HG03103 (cell line): ENCODE measurements around the gene EEFSEC.

Experiments used
- ATAC-seq: cut with Tn5 transposase; IDR thresholded peaks from one replicate; pipeline ENCODE4 v1.9.1; 2021; ENCODE audit warnings: low read depth; ENCODE audit not compliant: unreplicated experiment

Gene EEFSEC

DNA sequence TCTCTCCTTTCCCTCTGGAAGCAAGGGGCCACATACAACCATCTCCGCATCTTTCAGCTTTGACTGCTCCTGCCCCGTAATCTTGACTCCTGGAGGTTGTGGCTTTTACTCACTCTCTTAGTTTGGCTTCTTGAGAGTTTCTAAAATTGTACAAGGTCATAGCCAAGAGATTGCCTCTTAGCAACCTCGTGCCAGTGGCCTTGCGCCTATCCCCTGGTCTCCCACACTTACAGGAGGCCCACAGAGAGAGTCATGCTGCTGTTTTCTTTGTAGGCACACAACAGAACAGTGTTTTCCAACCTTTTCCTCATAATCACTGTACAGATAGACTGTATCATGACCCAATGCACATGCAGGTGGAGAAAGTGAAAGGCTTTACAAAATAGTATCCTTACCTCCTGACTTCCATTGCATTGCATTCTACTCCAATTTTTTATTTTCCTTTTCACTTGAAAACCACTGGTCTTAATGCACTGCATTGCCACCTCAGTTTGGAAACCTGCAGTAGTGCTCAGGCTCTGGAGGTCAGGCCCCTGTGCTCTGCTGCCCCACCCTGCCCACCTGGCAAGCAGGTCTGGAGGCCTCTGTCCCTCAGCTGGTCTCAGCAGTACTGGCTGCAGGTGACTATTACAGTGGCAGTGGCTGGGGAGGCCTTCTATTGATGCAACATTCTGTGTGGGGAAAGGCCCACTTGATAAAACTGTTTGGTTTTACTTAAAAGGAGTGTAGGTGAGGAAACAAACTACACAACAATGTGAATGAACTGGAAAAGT, 157.2 kb downstream of the EEFSEC start:
- no peak for ATAC-seq

DNA sequence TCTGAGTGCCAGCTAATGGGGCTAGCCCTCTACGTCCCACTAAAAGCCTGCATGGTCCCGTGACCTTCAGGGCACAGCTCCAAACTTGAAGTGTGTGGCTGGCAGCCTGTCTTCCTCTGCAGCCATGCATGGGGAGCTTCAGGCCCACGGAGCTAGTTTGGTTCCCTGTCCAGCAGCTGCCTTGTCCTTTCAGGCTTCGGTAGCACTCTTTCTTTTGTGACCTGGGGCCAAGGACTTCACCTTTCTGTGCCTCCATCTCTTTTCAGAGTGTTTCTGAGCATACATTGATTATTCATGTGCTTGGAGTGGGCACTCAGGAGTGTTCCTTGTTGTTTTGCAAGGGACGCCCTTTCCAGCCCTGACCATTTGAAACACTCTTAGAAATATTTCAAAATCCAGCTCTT, 158.2 kb downstream of the EEFSEC start:
- no peak for ATAC-seq

DNA sequence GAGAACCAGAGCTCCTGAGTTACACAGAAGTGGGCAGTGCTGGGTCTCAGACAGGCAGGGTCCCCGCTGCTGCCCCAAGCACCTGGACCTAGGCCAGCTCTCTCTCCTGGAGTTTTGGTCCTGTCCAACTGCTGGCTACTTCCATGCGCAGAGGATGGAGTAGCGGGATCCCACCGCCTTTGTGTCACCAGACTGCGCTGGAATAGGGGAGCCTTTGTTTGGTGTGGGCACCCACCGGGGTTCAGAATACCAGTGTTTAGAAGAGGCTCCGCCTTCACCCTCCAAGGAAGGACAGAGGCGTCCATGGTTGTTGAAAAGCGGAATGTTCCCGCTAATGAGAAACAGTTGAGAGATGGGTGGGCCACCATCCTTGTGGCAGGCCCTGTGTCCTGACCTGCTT, 159.0 kb downstream of the EEFSEC start:
- no peak for ATAC-seq

DNA sequence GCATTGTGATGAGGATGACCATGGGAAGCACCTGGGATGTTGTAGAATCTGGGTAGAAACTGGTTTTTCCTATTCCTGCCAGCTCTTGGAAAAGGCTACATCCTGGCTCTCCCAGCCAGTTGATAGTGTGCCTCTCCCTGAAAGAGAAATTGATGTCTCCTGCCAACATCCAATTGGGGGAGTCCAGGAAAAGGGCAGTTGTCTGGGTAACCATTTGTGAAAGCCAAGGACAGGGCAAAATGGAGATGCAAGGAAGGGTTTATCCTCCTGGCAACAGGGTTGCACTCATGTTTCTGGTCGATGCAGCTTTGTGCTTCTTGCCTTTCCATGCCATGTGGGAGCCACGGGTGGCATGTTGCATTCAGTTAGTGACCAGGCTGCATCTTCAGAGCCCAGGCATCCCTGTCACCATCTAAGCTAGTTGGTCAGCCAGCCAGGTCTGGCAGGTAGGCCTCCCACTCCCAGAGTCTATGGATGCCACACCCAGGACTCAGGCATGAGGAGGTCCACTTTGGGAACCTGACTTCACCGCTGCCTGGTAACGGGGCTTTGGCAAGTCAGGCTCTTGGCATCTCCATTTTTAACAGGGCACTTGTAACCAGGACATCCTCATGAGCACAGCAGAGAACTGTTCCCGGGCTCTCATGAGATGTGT, 159.9 kb downstream of the EEFSEC start:
- ATAC-seq = no peak

DNA sequence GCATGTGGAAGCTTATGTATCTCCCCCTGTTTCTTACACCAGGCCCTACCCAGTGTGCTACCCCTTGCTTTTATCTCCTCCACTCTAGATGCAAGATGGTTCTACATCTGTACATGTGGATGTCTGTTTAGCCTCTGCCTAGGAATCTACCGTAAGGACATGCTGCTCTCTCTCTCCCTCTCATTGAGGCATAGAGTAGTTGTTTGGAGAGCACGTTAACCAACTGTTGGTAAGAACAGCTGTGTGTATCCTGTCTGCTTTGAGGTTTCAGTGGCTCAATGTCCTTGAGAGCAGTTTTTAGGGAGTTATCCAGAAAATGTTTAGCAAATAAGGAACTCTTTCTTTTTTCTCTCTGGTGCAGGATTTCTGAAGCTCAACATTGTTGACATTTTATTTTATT, 160.7 kb downstream of the EEFSEC start:
- no peak for ATAC-seq

DNA sequence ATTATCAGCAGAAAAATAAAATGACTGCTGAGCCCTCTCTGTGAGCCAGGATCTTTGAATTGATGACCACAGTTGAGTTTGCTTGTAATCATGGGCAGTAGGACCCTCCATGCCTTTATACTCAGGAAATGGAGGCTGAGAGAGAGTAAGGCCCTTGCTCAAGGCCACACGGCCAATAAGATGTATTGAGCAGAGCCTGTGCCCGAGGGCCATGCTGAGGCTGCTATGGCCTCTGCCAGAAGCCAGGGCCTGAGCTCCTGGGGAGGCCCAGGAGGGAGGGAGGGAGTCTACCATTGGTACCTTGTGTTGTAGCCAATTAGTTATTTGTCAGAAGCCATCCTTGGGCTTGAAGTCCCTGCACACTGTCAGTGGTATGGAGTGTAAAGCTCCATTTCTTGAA, 162.0 kb downstream of the EEFSEC start:
- no peak for ATAC-seq

DNA sequence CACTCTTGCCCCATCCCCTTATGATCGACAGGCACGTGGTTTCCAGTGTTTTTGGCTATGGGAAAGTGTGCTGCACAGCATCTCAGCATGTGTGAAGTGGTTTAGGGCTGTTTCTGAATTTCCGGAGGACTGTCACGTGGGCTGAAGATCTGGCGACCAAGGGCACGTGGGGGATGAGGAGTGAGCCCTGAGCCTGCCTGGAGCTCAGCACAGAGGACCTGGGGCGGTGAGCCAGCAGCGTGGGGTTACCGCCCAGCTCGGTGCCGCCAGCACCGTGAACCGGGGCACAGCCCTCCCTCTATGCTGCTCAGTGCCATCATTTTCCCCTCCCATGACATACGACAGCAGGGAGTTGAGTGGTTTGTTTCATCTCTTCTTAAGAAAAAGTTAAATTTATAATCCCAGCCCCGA, 163.2 kb downstream of the EEFSEC start:
- no peak for ATAC-seq

DNA sequence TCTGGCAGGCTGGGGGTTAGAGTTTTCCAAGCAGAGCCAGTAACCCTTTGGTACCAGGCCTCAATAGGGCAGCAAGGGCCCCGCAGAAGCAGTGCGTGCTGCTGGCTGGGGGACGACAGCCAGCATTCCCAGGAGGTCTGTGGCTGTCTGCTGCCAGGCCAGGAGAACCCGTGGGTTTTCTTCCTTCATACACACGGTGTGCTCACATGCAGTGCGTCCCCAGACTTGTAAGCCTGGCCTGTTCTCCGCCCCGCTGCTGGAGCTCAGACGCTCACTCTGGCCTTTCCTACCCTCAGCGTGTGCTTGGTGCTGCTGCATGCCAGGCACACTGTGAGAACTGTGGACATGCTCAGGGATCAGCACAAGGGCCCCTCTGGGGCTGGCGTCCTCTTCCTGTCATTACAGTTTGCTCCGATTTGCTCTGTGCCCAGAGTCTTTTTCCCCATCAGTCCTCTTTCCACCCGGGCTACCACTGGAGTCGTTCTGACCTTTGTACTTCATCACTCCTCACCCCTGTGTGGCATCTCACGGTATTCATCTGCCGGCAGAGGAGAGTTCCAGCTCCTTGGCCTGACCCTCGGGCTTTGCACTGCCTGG, 163.9 kb downstream of the EEFSEC start:
- ATAC-seq = no peak

DNA sequence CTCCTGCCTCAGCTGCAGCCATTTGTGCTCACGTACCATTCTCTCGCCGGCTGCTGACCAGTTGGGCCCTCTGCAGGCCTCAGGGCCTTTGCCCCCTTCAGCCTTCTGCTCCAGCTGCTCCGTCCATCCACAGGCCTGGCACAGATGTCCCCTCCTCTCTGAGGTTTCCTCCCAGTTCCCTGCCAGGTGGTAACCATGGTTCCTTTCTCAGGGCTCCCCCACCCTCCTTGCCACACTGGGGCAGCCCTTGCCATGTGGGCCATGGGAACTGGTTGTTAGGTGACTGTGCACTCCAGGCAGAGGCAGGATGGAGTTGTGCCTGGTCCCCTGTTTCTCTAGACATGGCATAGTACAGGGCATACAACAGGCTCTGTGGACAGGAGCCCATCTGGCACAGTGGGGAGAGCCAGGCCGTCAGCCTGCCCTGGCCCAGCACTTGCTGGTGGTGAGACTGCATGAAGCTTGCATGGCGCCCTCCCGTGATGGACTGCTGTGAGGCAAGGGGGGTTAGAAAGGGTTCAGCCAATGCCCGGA, 164.5 kb downstream of the EEFSEC start:
- ATAC-seq = no peak

DNA sequence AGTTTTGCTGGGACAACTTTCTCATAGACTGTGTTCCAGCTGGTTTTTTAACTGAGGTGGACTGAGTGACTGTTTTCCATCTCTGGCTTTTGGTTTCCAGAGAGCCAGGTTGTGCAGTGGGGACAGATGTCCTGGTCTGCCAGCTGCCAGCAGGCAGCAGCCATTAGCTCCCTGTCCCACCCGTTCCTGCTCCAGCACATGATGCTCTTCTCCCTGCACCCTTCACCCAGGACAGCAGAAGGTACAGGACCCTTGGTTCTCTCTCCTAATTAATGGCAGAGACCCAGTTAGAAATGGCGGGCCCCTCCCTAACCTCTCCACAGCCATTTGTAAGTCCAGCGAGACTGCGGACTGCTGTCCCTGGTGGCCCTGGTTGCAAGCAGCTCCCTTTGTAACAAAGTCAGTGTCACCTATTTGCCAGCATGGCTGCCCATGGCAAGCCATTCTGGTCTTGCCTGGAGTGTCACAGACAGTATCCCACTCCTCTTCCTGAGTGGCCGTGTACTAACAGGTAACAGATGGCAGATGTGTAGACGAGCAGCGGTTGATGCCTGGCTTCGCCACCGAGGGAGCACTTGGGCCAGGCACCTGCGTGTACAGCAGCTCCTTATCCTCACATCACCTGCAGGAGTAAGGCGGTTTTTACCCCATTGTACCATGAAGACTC, 165.1 kb downstream of the EEFSEC start:
- no peak for ATAC-seq

DNA sequence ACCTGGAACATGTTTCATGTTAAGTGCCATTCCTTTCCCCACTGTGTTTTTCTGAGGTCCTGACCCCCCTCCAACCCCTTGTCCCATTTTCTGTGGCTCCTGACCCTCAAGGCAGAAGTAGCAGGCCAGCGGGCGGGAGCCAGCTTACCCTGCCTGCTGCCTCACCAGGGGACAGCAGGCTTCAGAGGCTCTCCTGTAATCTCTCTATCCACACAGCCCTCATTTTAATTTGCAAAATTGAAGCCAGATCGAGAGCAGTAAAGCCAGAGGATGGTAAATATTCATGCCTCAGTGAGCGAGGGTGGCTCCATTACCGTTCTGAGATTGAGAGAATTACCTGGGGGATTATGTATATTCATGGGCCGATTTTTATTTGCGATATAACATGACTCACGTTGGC, 165.8 kb downstream of the EEFSEC start:
- ATAC-seq = no peak

DNA sequence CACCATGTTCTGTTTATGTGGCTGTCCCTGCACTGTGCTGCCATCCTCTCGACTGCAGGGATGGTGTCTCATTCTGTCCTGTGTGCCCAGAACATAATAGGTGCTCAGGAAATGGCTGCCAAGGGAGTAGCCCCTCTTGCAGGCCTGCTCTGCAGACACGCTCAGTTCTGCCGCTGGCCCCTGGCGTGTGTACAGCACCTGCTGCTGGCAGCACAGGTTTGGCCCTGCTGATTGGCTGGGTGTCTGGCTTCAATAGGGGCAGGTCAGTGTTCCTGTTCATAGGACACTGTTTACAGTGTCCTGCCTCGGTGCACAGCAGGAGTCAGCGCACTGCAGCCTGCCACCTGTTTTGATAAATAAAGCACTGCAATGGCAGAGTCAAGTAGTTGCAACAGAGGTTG, 166.5 kb downstream of the EEFSEC start:
- ATAC-seq = no peak

DNA sequence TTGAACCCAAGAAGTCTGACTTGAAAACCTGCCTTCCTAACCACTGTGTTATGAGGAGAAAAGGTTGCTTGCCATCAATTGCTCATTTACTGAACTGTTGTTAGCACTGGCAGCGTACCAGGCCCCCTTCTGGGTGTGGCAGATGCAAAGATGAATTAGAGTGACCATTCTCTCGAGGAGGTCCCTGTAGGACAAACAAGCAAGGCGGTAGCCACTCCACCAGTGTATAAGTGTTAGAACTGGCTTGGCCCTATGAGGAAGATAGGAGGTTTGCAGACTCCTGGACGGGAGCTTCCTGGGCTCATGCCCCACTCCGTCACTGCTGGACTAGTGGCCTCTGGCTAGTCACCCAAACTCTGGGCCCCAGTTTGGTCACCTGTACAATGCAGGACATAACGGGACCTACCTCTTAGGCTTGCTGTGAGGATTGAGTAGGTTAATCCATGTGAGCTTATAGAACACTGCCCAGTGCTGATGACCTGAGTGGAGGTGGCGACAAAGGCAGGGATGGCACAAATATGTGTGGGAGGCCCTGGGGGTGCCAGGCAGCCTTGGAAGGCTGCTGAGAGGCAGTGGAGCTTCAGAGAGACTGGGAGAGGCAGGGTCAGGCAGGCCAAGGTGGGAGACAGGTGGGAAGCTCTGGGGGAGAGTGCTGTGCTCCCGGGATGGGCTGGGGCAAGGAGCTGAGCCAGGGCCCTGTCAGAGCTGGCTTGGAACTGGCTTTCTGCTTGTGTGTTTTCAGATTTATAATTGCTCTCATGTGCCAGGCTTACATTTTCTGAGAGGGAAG, 167.5 kb downstream of the EEFSEC start:
- ATAC-seq = no peak

DNA sequence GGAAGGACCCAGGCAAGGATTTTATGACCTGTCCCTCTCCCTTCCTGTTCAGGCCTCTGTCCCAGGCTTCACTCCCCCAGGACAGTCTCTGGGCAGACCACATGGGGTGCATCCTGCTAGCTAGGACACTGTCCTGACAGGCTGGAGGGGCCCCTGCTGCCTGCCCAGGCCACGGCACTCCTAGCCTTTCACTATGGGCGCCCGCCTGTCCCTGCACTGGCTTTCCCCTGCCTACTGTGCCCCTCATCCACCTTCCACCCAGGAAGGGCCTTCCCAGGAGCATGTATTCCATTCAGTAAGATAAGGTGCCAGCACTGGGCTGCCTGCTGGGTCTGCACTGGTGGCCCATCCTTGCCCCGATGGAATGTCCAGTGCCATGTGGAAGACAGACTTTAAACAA, 168.1 kb downstream of the EEFSEC start:
- ATAC-seq = no peak

DNA sequence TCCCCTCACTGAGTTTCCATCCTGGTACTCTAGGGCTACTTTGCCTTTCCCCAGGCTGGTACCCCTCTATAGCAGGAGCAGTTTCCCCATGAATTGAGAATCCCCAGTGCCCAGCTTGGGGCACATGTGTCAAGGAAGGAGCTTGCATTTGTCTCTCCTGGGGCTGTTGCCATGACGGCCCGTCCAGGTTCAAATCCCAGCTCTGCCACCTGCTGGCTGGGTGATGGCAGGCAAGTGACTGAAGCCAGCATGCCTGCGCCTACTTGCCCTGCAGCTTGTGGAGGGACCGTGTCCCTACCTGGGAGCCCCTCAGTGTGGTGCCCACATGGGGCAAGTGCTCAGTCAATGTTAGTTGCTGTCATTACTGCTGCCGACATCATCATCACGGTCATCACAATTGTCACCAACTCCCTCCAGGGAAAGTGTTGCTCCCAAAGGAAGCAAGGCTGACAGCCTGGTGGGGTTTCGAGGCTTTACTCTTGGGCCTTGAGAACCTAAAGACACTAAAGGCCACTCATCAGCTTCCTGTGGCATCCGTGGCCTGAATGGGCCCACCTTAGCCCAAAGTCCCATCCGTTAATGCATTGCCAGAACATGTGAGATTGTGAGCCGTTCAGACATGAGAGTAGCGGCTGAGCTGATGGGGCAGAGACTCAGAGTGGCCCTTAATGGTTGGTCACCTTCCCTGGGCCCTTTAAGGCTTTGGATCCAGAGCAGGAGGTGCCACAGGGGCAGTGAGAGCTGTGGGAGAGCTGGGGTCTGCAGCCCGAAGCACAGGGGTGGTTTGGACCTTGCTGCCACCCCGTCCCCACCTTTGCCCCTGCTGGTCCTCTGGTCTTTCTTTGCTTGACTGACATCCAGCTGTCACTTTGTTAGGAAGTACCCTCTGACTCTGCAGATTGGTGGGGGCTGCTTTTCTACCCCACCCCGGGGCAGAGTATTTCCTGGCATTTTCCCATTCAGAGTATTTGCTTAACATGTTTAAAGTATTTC, 169.0 kb downstream of the EEFSEC start:
- ATAC-seq = no peak

DNA sequence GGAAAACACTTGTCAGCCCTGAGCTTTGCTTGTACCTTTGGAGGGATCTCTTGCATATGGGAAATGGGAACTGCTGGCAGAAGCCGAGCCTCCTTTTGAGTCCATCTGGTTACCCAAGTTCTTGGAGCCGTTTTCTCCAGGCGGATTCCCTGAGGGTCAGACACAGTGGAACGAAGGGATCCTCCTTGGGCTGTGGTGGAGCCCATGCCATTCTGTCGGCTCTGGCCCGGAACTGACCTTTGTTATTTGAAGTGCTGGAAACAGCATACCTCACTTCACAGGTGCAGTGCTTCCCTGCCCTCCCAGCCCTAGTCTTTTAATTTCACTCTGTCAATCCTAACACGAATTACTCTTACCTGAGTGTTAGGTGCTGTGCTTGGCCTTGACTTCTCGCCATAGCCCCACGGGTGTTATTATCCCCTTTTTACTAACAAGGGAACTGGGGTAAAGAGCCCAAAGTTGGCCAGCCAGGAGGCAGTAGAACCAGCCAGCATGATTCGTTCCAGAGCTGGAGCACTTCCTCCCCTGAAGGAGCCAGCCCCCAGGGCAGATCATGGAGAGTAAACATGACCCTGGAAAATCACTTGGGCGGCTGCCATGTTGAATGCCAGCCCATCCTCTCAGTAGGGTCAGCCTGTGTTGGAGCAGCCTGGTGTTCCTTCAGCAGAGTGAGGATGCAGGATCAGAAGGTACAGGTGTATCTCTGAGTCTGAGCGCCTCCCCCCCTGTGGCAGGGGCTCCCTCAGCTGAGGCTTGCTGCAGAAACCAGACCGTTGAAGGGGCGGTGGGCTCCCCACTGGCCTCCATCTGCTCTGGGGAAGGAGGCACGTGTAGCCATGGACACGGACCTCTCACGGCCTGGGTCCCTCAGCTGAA, 170.2 kb downstream of the EEFSEC start:
- ATAC-seq = no peak

DNA sequence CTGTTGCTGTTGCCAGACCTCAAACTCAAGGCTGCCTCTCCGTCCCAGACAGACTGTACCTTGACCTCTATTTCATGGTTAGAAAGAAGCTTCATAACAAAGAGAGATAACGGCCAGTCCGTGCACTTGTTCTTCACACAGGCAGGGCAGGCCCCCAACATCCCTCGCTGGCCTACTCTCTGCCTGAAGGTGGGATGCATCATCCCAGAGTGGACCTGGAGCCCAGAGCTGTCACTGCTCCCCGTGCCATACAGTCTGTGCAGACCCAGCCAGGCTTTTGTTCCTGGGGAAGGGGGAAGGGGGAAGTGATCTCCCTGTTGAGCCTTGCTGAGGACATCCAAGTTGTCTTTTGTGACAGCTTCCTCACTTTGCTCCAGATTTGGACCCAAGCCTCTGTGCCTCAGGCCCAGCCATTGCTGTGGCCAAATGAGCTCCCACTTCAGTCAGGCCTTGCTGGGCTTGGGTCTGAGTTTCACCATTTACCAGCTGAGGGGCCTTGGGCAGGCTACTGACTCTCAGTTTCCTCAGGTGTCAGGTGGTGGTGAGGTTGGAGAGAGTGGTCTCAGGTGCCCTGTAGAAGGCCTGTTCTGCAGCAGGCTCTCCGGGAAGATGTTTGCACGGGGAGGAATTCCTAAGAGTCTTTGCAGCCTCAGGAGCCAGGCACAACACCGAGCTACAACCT, 171.8 kb downstream of the EEFSEC start:
- ATAC-seq = no peak
